C4-2B (cell line): Measurements from ENCODE around the gene KLHL36.

Experiments used
- ZFX ChIP-seq: fragments of 450-650 bp; IDR thresholded peaks from 2 replicates; pipeline ENCODE4 v1.6.1; 2017
- TF ChIP-seq, protein P1 (sequence below): fragments of 450-650 bp; conservative IDR thresholded peaks from 2 replicates; pipeline ENCODE4 v1.5.1; 2017; ENCODE audit warnings: mild to moderate bottlenecking

DNA sequence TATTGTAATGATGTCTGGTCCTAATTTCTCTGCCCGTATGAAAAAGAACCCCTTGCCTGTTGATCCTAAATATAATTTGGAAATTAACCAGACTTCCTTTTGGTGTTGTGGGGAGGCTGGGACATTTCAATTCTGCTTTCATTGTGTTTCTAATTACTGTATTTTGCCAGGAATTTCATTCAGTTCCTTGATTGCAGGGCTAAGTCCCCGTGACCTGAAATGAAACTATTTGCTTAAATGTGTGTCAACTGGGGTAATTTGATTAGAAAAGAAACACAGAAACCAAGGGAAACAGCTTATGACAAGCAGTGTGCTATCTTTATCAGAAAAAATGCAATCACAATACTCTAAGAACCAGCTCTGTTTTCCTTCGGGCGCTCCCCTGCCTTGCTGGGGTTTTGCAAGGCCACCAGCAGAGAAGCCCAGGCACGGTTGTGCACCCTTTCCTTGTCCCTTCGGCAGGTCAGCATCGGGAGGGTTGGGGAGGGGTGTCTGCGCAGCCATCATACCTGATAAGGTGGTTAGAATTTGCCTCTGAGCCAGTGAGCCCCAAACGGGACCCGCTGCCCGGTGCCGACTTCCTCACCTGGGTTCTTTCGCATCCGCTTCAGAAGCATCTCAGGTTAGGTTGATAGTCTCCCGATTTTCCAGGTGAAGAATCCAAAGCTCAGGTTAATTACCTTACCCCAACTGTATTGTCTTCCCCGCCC is 19.4 kb downstream of the KLHL36 start:
- TF ChIP-seq, protein P1, sequence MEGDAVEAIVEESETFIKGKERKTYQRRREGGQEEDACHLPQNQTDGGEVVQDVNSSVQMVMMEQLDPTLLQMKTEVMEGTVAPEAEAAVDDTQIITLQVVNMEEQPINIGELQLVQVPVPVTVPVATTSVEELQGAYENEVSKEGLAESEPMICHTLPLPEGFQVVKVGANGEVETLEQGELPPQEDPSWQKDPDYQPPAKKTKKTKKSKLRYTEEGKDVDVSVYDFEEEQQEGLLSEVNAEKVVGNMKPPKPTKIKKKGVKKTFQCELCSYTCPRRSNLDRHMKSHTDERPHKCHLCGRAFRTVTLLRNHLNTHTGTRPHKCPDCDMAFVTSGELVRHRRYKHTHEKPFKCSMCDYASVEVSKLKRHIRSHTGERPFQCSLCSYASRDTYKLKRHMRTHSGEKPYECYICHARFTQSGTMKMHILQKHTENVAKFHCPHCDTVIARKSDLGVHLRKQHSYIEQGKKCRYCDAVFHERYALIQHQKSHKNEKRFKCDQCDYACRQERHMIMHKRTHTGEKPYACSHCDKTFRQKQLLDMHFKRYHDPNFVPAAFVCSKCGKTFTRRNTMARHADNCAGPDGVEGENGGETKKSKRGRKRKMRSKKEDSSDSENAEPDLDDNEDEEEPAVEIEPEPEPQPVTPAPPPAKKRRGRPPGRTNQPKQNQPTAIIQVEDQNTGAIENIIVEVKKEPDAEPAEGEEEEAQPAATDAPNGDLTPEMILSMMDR: no peak
- TF ChIP-seq ZFX: no peak
